Cardiac muscle cell (in vitro differentiated cells and primary cell): ENCODE results near the gene SSPN. TPM values are rescaled to one million over a fixed set of nuclear protein-coding genes. Genes with fewer than 3 reads are reported as not detected.

ENCODE experiments used
- DNase-seq, 2 donors: peaks; one replicate each; pipeline versions ENCODE4 v3.0.0 to v3.0.0-alpha.2; 2010 to 2017; ENCODE audit warnings: low read depth in 1 of 2, low spot score in 1 of 2
- H3K27ac ChIP-seq: fragments of 200-600 bp; sonication (generic); 2 replicates; pipeline ENCODE4 v1.5.1; 2016
- H3K27me3 ChIP-seq: fragments of 200-600 bp; sonication (generic); 2 replicates; pipeline ENCODE4 v1.6.0; 2016; ENCODE audit warnings: control low read depth
- H3K36me3 ChIP-seq: fragments of 200-600 bp; sonication (generic); 2 replicates; pipeline ENCODE4 v1.5.1; 2016; ENCODE audit warnings: control low read depth
- H3K4me1 ChIP-seq: fragments of 200-600 bp; sonication (generic); 2 replicates; pipeline ENCODE4 v1.8.1; 2017; ENCODE audit warnings: low read depth, mild to moderate bottlenecking, mixed run types
- H3K4me3 ChIP-seq: fragments of 200-600 bp; sonication (generic); 2 replicates; pipeline ENCODE4 v1.5.1; 2016; ENCODE audit warnings: mild to moderate bottlenecking
- H3K9me3 ChIP-seq: fragments of 200-600 bp; sonication (generic); 2 replicates; pipeline ENCODE4 v1.5.1; 2017; ENCODE audit warnings: low read depth, mild to moderate bottlenecking, control low read depth
- CTCF ChIP-seq: IDR thresholded peaks from 2 replicates; pipeline ENCODE4 v1.5.1; 2012; ENCODE audit warnings: low read depth, mild to moderate bottlenecking, low read length
- polyA plus RNA-seq: library from polyadenylated mRNA; unstranded; fragments of >200 nt; fragmentation: Nextera tagmentation; extraction: Ambion mirVana; gene quantifications from 2 replicates; pipeline ENCODE4 v1.2.1, GENCODE V29; 2016
- total RNA-seq: library from RNA; depleted of rRNA; stranded (reverse); fragments of >200 nt; gene quantifications from 2 replicates; pipeline ENCODE4 v1.2.3, GENCODE V29; 2016

The SSPN gene
- total and polyA plus RNA-seq, 2 experiments from 2014 or later = 3.5 to 4.0 TPM

DNA sequence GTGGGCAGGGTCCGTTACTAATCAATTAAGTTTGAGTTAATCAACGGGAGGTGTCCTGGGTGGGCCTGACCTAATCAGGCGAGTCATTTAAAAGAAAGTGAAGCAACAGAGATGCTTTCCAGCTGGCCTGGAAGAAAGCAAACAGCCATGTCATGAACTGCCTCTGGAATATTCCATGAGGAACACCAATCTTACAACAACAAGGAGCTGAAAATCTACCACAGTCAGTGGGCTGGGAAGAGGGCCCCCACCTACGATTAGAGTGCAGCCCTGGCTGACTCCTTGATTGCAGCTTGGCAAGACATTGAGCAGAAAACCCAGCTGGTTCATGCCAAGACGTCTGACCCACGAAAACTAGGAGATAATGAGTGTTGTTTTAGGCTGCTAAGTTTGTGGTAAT, 56.2 kb downstream of the SSPN start:
- no peaks in the 10 kb centered on the region for H3K36me3 ChIP-seq
- no peaks in the 10 kb centered on the region for H3K27me3 ChIP-seq
- no peaks in the 10 kb centered on the region for H3K4me1 ChIP-seq
- no peaks in the 10 kb centered on the region for H3K9me3 ChIP-seq
- H3K27ac ChIP-seq = no peak overlapping the region
- no peak overlapping the region for H3K4me3 ChIP-seq
- no peak for TF ChIP-seq CTCF
- DNase-seq = peak in 1 of 2 donors; percentile 98

GRCh38 chr12:26252946-26253345, 57.6 kb downstream of the SSPN start:
- no peaks in the 10 kb centered on the region for H3K27me3 ChIP-seq
- no peak overlapping the region for H3K27ac ChIP-seq
- no peaks in the 10 kb centered on the region for H3K36me3 ChIP-seq
- no peak for TF ChIP-seq CTCF
- H3K9me3 ChIP-seq = no peaks in the 10 kb centered on the region
- peak in 1 of 2 donors; percentile 49 for DNase-seq
- H3K4me1 ChIP-seq = no peaks in the 10 kb centered on the region
- no peak overlapping the region for H3K4me3 ChIP-seq

DNA sequence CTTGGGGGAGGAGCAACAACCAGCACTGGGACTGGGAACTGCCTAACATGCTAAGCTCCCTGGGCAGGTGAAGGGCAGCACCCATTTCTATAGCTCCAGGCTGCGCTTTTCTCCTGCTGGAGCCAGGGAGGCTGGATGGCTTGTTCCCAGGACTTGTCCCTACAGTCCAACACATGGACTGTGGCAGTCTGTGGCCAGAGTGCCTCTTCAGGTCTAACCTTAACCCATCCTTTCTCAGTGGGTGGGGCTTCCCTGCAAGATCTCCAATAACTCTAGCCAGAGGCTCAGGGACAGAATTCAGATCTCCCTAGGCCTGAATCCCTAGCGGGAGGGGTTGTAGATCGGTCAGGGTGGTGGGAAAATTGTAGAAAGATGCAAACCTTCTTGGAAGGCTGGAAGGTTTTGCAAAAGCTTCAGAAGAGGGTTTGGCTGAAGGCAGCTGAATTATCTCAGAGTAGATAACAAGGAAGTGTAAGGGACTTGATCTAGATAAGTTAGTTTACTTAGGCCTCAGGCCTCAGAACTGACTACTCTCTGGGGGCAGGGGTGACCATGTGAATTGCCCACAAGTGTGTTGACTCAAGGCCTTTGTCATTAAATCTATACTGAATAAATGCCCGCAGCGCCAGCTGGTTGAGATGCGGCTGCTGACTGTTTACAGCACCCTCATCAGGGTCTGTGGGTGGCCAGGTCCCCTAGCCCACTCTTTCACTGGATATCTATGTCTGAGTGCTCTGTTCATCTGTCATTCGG, 60.7 kb downstream of the SSPN start:
- H3K36me3 ChIP-seq = no peaks in the 10 kb centered on the region
- no peak for TF ChIP-seq CTCF
- DNase-seq = no peak
- H3K4me1 ChIP-seq = no peaks in the 10 kb centered on the region
- no peak overlapping the region for H3K4me3 ChIP-seq
- no peaks in the 10 kb centered on the region for H3K9me3 ChIP-seq
- H3K27ac ChIP-seq = no peak overlapping the region
- no peaks in the 10 kb centered on the region for H3K27me3 ChIP-seq

- Histone ChIP-seq H3K4me3 (no peak overlapping the region), H3K27ac (no peak overlapping the region), H3K27me3 (peaks cover 18% of the 10 kb centered on the region), H3K4me1 (no peaks in the 10 kb centered on the region), H3K9me3 (no peaks in the 10 kb centered on the region), H3K36me3 (no peaks in the 10 kb centered on the region)
- DNase-seq = no peak
- peak; percentile 22 for TF ChIP-seq CTCF
Measured at GRCh38 chr12:26264215-26264838, 69.0 kb downstream of the SSPN start.

- no peak overlapping the region for H3K27ac ChIP-seq
- H3K4me1 ChIP-seq = no peaks in the 10 kb centered on the region
- H3K9me3 ChIP-seq = no peaks in the 10 kb centered on the region
- TF ChIP-seq CTCF = no peak
- DNase-seq = no peak
- H3K4me3 ChIP-seq = no peak overlapping the region
- H3K27me3 ChIP-seq = peaks cover 18% of the 10 kb centered on the region
- no peaks in the 10 kb centered on the region for H3K36me3 ChIP-seq
Measured at GRCh38 chr12:26265606-26266005, 70.2 kb downstream of the SSPN start.
